ENCODE measurements around the gene MAP3K21. TPM values are rescaled to one million over a fixed set of nuclear protein-coding genes. Genes with fewer than 3 reads are reported as not detected.
A peak's percentile ranks its signal among the peaks of the same experiment; 100 is the strongest.

Gene MAP3K21
- 1 to 10 TPM; 1.3 to 1.8 TPM for total RNA-seq
- polyA plus RNA-seq = 1 to 10 TPM in 1 of 2 donors, under 1 TPM in 1; 0.33 to 1.5 TPM
- long read RNA-seq, donor 1 = 0 reads
- long read RNA-seq, donor 2 = 0 reads

- intact Hi-C loops (cut with DNase I) = no loop called here
- Histone ChIP-seq H3K4me1 (ENCODE audit: control insufficient read depth in 1 of 2, insufficient read depth in 2 of 2, low read length in 2 of 2) (no peaks in the 10 kb centered on the region), H3K36me3 (ENCODE audit: control insufficient read depth in 1 of 2, insufficient read depth in 2 of 2, low read length in 1 of 2) (no peaks in the 10 kb centered on the region), H3K27me3 (ENCODE audit: control insufficient read depth in 1 of 2, insufficient read depth in 2 of 2, low read length in 1 of 2) (no peaks in the 10 kb centered on the region), H3K4me3 (ENCODE audit: low read length in 2 of 2) (peak within 1 kb of the TSS; percentile 49 to 58), H3K27ac (ENCODE audit: low read depth in 1 of 2, low read length in 2 of 2) (no peak within 1 kb of the TSS), H3K9me3 (ENCODE audit: control insufficient read depth, low read length) (no peaks in the 10 kb centered on the region)
- ATAC-seq (ENCODE audit: low FRiP score) (peak; percentile 66), DNase-seq (no peak)
- WGBS, 2 donors = 0 to 1% methylated on average over 31 to 68 of the region's 68 CpGs
Observed at GRCh38 chr1:233327651-233328141, at the start of gene MAP3K21. Gene MAP3K21, plus strand, starts transcription at chr1:233327724. Its CDS starts 305 bp downstream, at chr1:233328029.

GRCh38 chr1:233278631-233279030 lies 48.9 kb upstream of the MAP3K21 start:
- WGBS, 2 donors = 70 to 96% methylated on average over 1 of the region's 1 CpG
- no peak overlapping the region for H3K27ac ChIP-seq (ENCODE audit: low read depth in 1 of 2, low read length in 2 of 2)
- ATAC-seq (ENCODE audit: low FRiP score) (no peak), DNase-seq (no peak)
- H3K4me1 ChIP-seq (ENCODE audit: control insufficient read depth in 1 of 2, insufficient read depth in 2 of 2, low read length in 2 of 2) = no peaks in the 10 kb centered on the region
- H3K27me3 ChIP-seq (ENCODE audit: control insufficient read depth in 1 of 2, insufficient read depth in 2 of 2, low read length in 1 of 2) = no peaks in the 10 kb centered on the region
- no peak overlapping the region for H3K4me3 ChIP-seq (ENCODE audit: low read length in 2 of 2)
- intact Hi-C loops (cut with DNase I) = no loop called here
- no peaks in the 10 kb centered on the region for H3K9me3 ChIP-seq (ENCODE audit: control insufficient read depth, low read length)
- no peaks in the 10 kb centered on the region for H3K36me3 ChIP-seq (ENCODE audit: control insufficient read depth in 1 of 2, insufficient read depth in 2 of 2, low read length in 1 of 2)

- WGBS, 2 donors = 91 to 94% methylated on average over 2 of the region's 2 CpGs
- intact Hi-C loops (cut with DNase I) = no loop called here
- DNase-seq (no peak), ATAC-seq (ENCODE audit: low FRiP score) (no peak)
- Histone ChIP-seq H3K4me1 (ENCODE audit: control insufficient read depth in 1 of 2, insufficient read depth in 2 of 2, low read length in 2 of 2) (no peaks in the 10 kb centered on the region), H3K27me3 (ENCODE audit: control insufficient read depth in 1 of 2, insufficient read depth in 2 of 2, low read length in 1 of 2) (no peaks in the 10 kb centered on the region), H3K9me3 (ENCODE audit: control insufficient read depth, low read length) (no peaks in the 10 kb centered on the region), H3K27ac (ENCODE audit: low read depth in 1 of 2, low read length in 2 of 2) (no peak overlapping the region), H3K4me3 (ENCODE audit: low read length in 2 of 2) (no peak overlapping the region), H3K36me3 (ENCODE audit: control insufficient read depth in 1 of 2, insufficient read depth in 2 of 2, low read length in 1 of 2) (no peaks in the 10 kb centered on the region)
Observed at GRCh38 chr1:233279971-233280370, 47.6 kb upstream of the MAP3K21 start.

- WGBS, 2 donors = 89% methylated on average over 8 of the region's 8 CpGs
- intact Hi-C loops (cut with DNase I) = no loop called here
- no peak for ATAC-seq (ENCODE audit: low FRiP score)
- no peaks in the 10 kb centered on the region for H3K4me1 ChIP-seq (ENCODE audit: control insufficient read depth in 1 of 2, insufficient read depth in 2 of 2, low read length in 2 of 2)
- H3K27ac ChIP-seq (ENCODE audit: low read depth in 1 of 2, low read length in 2 of 2) = no peak overlapping the region
- H3K9me3 ChIP-seq (ENCODE audit: control insufficient read depth, low read length) = peaks cover 1% of the 10 kb centered on the region
- H3K27me3 ChIP-seq (ENCODE audit: control insufficient read depth in 1 of 2, insufficient read depth in 2 of 2, low read length in 1 of 2) = no peaks in the 10 kb centered on the region
- H3K4me3 ChIP-seq (ENCODE audit: low read length in 2 of 2) = no peak overlapping the region
- no peaks in the 10 kb centered on the region for H3K36me3 ChIP-seq (ENCODE audit: control insufficient read depth in 1 of 2, insufficient read depth in 2 of 2, low read length in 1 of 2)
- no peak for DNase-seq
Observed at GRCh38 chr1:233281711-233282581, 45.6 kb upstream of the MAP3K21 start.

GRCh38 chr1:233282582-233282886 lies 45.0 kb upstream of the MAP3K21 start:
- intact Hi-C loops (cut with DNase I) = no loop called here
- H3K9me3 ChIP-seq (ENCODE audit: control insufficient read depth, low read length) = peaks cover 1% of the 10 kb centered on the region
- ATAC-seq (ENCODE audit: low FRiP score) = no peak
- no peak overlapping the region for H3K4me3 ChIP-seq (ENCODE audit: low read length in 2 of 2)
- H3K27me3 ChIP-seq (ENCODE audit: control insufficient read depth in 1 of 2, insufficient read depth in 2 of 2, low read length in 1 of 2) = no peaks in the 10 kb centered on the region
- no peak overlapping the region for H3K27ac ChIP-seq (ENCODE audit: low read depth in 1 of 2, low read length in 2 of 2)
- no peaks in the 10 kb centered on the region for H3K4me1 ChIP-seq (ENCODE audit: control insufficient read depth in 1 of 2, insufficient read depth in 2 of 2, low read length in 2 of 2)
- H3K36me3 ChIP-seq (ENCODE audit: control insufficient read depth in 1 of 2, insufficient read depth in 2 of 2, low read length in 1 of 2) = peaks cover 0 to under 1% of the 10 kb centered on the region in 2 donors
- 94 to 98% methylated on average over 3 of the region's 3 CpGs for WGBS, 2 donors
- no peak for DNase-seq

- WGBS, 2 donors = 73 to 77% methylated on average over 4 of the region's 4 CpGs
- no peak for ATAC-seq (ENCODE audit: low FRiP score)
Observed at GRCh38 chr1:233289676-233290075, 37.8 kb upstream of the MAP3K21 start.

GRCh38 chr1:233290396-233291034 lies 37.0 kb upstream of the MAP3K21 start:
- no peak overlapping the region for H3K4me3 ChIP-seq (ENCODE audit: low read length in 2 of 2)
- H3K36me3 ChIP-seq (ENCODE audit: control insufficient read depth in 1 of 2, insufficient read depth in 2 of 2, low read length in 1 of 2) = peaks cover 0 to 2% of the 10 kb centered on the region in 2 donors
- WGBS, 2 donors = 73 to 79% methylated on average over 5 of the region's 5 CpGs
- intact Hi-C loops (cut with DNase I) = no loop called here
- H3K4me1 ChIP-seq (ENCODE audit: control insufficient read depth in 1 of 2, insufficient read depth in 2 of 2, low read length in 2 of 2) = no peaks in the 10 kb centered on the region
- peaks cover 1% of the 10 kb centered on the region for H3K9me3 ChIP-seq (ENCODE audit: control insufficient read depth, low read length)
- ATAC-seq (ENCODE audit: low FRiP score) (no peak), DNase-seq (no peak)
- H3K27ac ChIP-seq (ENCODE audit: low read depth in 1 of 2, low read length in 2 of 2) = no peak overlapping the region
- H3K27me3 ChIP-seq (ENCODE audit: control insufficient read depth in 1 of 2, insufficient read depth in 2 of 2, low read length in 1 of 2) = no peaks in the 10 kb centered on the region

More at GRCh38 chr1:233289676-233290075, 37.8 kb upstream of the MAP3K21 start:
- no peaks in the 10 kb centered on the region for H3K4me1 ChIP-seq (ENCODE audit: control insufficient read depth in 1 of 2, insufficient read depth in 2 of 2, low read length in 2 of 2)
- peaks cover 1% of the 10 kb centered on the region for H3K9me3 ChIP-seq (ENCODE audit: control insufficient read depth, low read length)
- no peaks in the 10 kb centered on the region for H3K27me3 ChIP-seq (ENCODE audit: control insufficient read depth in 1 of 2, insufficient read depth in 2 of 2, low read length in 1 of 2)
- no peak for DNase-seq
- intact Hi-C loops (cut with DNase I) = no loop called here
- H3K36me3 ChIP-seq (ENCODE audit: control insufficient read depth in 1 of 2, insufficient read depth in 2 of 2, low read length in 1 of 2) = peaks cover 0 to 2% of the 10 kb centered on the region in 2 donors
- no peak overlapping the region for H3K27ac ChIP-seq (ENCODE audit: low read depth in 1 of 2, low read length in 2 of 2)
- no peak overlapping the region for H3K4me3 ChIP-seq (ENCODE audit: low read length in 2 of 2)

- intact Hi-C loops (cut with DNase I) = no loop called here
- no peak for ATAC-seq (ENCODE audit: low FRiP score)
Observed at GRCh38 chr1:233293556-233294446, 33.7 kb upstream of the MAP3K21 start.

More at GRCh38 chr1:233293556-233294446, 33.7 kb upstream of the MAP3K21 start:
- H3K4me3 ChIP-seq (ENCODE audit: low read length in 2 of 2) = no peak overlapping the region
- 93 to 95% methylated on average over 3 of the region's 3 CpGs for WGBS, 2 donors
- H3K36me3 ChIP-seq (ENCODE audit: control insufficient read depth in 1 of 2, insufficient read depth in 2 of 2, low read length in 1 of 2) = no peaks in the 10 kb centered on the region
- no peaks in the 10 kb centered on the region for H3K27me3 ChIP-seq (ENCODE audit: control insufficient read depth in 1 of 2, insufficient read depth in 2 of 2, low read length in 1 of 2)
- no peaks in the 10 kb centered on the region for H3K4me1 ChIP-seq (ENCODE audit: control insufficient read depth in 1 of 2, insufficient read depth in 2 of 2, low read length in 2 of 2)
- H3K9me3 ChIP-seq (ENCODE audit: control insufficient read depth, low read length) = no peaks in the 10 kb centered on the region
- no peak overlapping the region for H3K27ac ChIP-seq (ENCODE audit: low read depth in 1 of 2, low read length in 2 of 2)
- no peak for DNase-seq
